HepG2 (cell line): ENCODE data around the gene SGPP2. TPM values are rescaled to one million over a fixed set of nuclear protein-coding genes. Genes with fewer than 3 reads are reported as not detected.

ENCODE experiments used
- ATAC-seq: fragments of 200-7000 bp; cut with Tn5 transposase; 3 replicates; pipeline ENCODE4 v1.9.1; 2020; ENCODE audit warnings: mild to moderate bottlenecking, moderate library complexity
- BruUV-seq: library from RNA; stranded (reverse); fragments of 400-500 nt; replicated peaks from 2 replicates; lab custom pipeline; 2021; lab: Mats Ljungman, UMichigan
- CTCF ChIA-PET: fragments of 300-600 bp; formaldehyde crosslinking; extraction: SDS; loops from one replicate; lab custom pipeline; 2021; ENCODE audit warnings: low total read pairs, inconsistent platforms, low intra/inter-chr PET ratio; lab: Yijun Ruan, JAX
- POLR2A ChIA-PET: fragments of 350-600 bp; sonication (Branson Sonifier 250); formaldehyde crosslinking; loops from one replicate; lab custom pipeline; 2020; ENCODE audit warnings: antibody characterized with exemption, inconsistent platforms; lab: Yijun Ruan, JAX
- DNase-seq: peaks from one replicate; pipeline ENCODE4 v3.0.0-alpha.2; 2015; ENCODE audit warnings: low spot score
- FAIRE-seq: peaks from 3 replicates; lab custom pipeline; 2011; peaks lifted over from hg19 to GRCh38; lab: Jason Lieb, UNC
- H2AFZ ChIP-seq: one replicate; pipeline ENCODE4 v1.6.1; 2011; ENCODE audit warnings: low read length, inconsistent platforms
- H3K27ac ChIP-seq: fragments of 300-600 bp; 3 replicates; pipeline ENCODE4 v1.8.0; 2011; ENCODE audit warnings: mixed run types, mild to moderate bottlenecking, mixed read lengths, low read length, inconsistent platforms; ENCODE audit not compliant: insufficient read depth; ENCODE audit errors: extremely low read length
- H3K27me3 ChIP-seq, 2 experiments: fragments of 200-600 bp in 1 of 2; 2 replicates in 1 of 2; 3 replicates in 1 of 2; pipeline versions ENCODE4 v1.6.0 to v1.8.0; 2011; ENCODE audit warnings: low read length in 2 of 2, mild to moderate bottlenecking in 2 of 2, moderate library complexity in 2 of 2, inconsistent platforms in 1 of 2; ENCODE audit not compliant: insufficient read depth in 2 of 2, control insufficient read depth in 1 of 2
- H3K36me3 ChIP-seq, 2 experiments: fragments of 200-600 bp in 1 of 2; replicated peaks in 1 of 2; 2 replicates in 1 of 2; 3 replicates in 1 of 2; pipeline versions ENCODE4 v1.5.1 to v1.8.0; 2011; ENCODE audit warnings: low read length in 2 of 2, inconsistent platforms in 1 of 2; ENCODE audit not compliant: insufficient read depth in 2 of 2, control insufficient read depth in 1 of 2
- H3K4me1 ChIP-seq: 2 replicates; pipeline ENCODE4 v1.5.1; 2012; ENCODE audit warnings: low read length, inconsistent platforms; ENCODE audit not compliant: insufficient read depth
- H3K4me2 ChIP-seq: 2 replicates; pipeline ENCODE4 v1.6.0; 2011; ENCODE audit warnings: low read depth, low read length, inconsistent platforms
- H3K4me3 ChIP-seq, 3 experiments: fragments of 200-600 bp in 1 of 3; sonication (generic), shearing (Covaris generic) in 1 of 3; replicated peaks in 1 of 3; 2 replicates each; pipeline ENCODE4 v1.5.1; 2011 to 2016; ENCODE audit warnings: low read length in 3 of 3, inconsistent platforms in 2 of 3, low read depth in 2 of 3, mild to moderate bottlenecking in 2 of 3, control low read depth in 1 of 3, mixed read lengths in 1 of 3; ENCODE audit not compliant: insufficient read depth in 1 of 3
- H3K79me2 ChIP-seq: one replicate; pipeline ENCODE4 v1.6.1; 2011; ENCODE audit warnings: low read length, inconsistent platforms; ENCODE audit not compliant: insufficient read depth
- H3K9ac ChIP-seq: 2 replicates; pipeline ENCODE4 v1.6.0; 2011; ENCODE audit warnings: mild to moderate bottlenecking, low read depth, low read length, inconsistent platforms; ENCODE audit not compliant: insufficient read depth
- H3K9me3 ChIP-seq: 2 replicates; pipeline ENCODE4 v1.5.1; 2012; ENCODE audit warnings: mild to moderate bottlenecking, low read length
- H4K20me1 ChIP-seq: 2 replicates; pipeline ENCODE4 v1.6.0; 2011; ENCODE audit warnings: inconsistent platforms, mild to moderate bottlenecking, low read length, moderate library complexity; ENCODE audit not compliant: insufficient read depth
- AGO2 ChIP-seq: fragments of 200-400 bp; formaldehyde crosslinking; optimal IDR thresholded peaks from 2 replicates; pipeline ENCODE3; 2017; ENCODE audit warnings: mild to moderate bottlenecking, low read depth, low read length, moderate library complexity
- DNMT1 ChIP-seq: sonication (generic); formaldehyde crosslinking; IDR thresholded peaks from 2 replicates; pipeline ENCODE4 v1.5.1; 2020; ENCODE audit warnings: mild to moderate bottlenecking, missing genetic modification reagents
- FOXK1 ChIP-seq: sonication (generic); formaldehyde crosslinking; IDR thresholded peaks from 2 replicates; pipeline ENCODE4 v1.4.0; 2020; ENCODE audit warnings: low read depth, missing genetic modification reagents, borderline replicate concordance
- IRF2 ChIP-seq: IDR thresholded peaks from 2 replicates; pipeline ENCODE4 v1.6.1; 2018; ENCODE audit warnings: missing genetic modification reagents, missing compliant biosample characterization
- ISX ChIP-seq: sonication (generic); formaldehyde crosslinking; conservative IDR thresholded peaks from 2 replicates; pipeline ENCODE4 v1.5.0; 2020; ENCODE audit warnings: missing genetic modification reagents
- MAZ ChIP-seq, 2 experiments: sonication (generic) in 1 of 2; formaldehyde crosslinking in 1 of 2; IDR thresholded peaks; 2 replicates each; pipeline versions ENCODE4 v1.5.0 to v1.6.1; 2012 to 2020; ENCODE audit warnings: low read depth in 2 of 2, mild to moderate bottlenecking in 2 of 2, borderline replicate concordance in 1 of 2, improper control_type of control experiment in 1 of 2, low read length in 1 of 2, missing genetic modification reagents in 1 of 2, moderate library complexity in 1 of 2
- NCOA1 ChIP-seq: sonication (generic); formaldehyde crosslinking; IDR thresholded peaks from 2 replicates; pipeline ENCODE4 v1.9.0; 2021; ENCODE audit warnings: missing genetic modification reagents
- NFYB ChIP-seq: sonication (generic); formaldehyde crosslinking; IDR thresholded peaks from 2 replicates; pipeline ENCODE4 v1.4.0; 2020; ENCODE audit warnings: missing genetic modification reagents
- PAWR ChIP-seq: sonication (generic); formaldehyde crosslinking; IDR thresholded peaks from 2 replicates; pipeline ENCODE4 v1.4.0; 2020; ENCODE audit warnings: missing genetic modification reagents, mild to moderate bottlenecking, borderline replicate concordance
- ZFY ChIP-seq: sonication (generic); formaldehyde crosslinking; IDR thresholded peaks from 2 replicates; pipeline ENCODE4 v1.4.0; 2020; ENCODE audit warnings: missing genetic modification reagents
- ZNF609 ChIP-seq: sonication (generic); formaldehyde crosslinking; IDR thresholded peaks from 2 replicates; pipeline ENCODE4 v1.4.0; 2020; ENCODE audit warnings: mild to moderate bottlenecking, missing genetic modification reagents, borderline replicate concordance
- ZNF816 ChIP-seq: sonication (generic); formaldehyde crosslinking; IDR thresholded peaks from 2 replicates; pipeline ENCODE4 v1.8.0; 2022; ENCODE audit warnings: missing genetic modification reagents, mild to moderate bottlenecking, borderline replicate concordance
- ZSCAN21 ChIP-seq: sonication (generic); formaldehyde crosslinking; IDR thresholded peaks from 2 replicates; pipeline ENCODE4 v1.8.0; 2022; ENCODE audit warnings: mild to moderate bottlenecking, missing genetic modification reagents, moderate library complexity, borderline replicate concordance
- WGBS: methylation state at CpG from one replicate; pipeline ENCODE4 v1.1.6; 2017; ENCODE audit warnings: low lambda C conversion rate; 5-methylcytosine and 5-hydroxymethylcytosine counted together
- in situ Hi-C: cut with HindIII; loops from 2 replicates; pipeline ENCODE4 v1.10.0; 2017; ENCODE audit warnings: low pct_unique_long_range_greater_than_20kb; ENCODE audit not compliant: extremely low pct_ligation_motif_present
- intact Hi-C: fragments of 100-400 bp; cut with micrococcal nuclease; formaldehyde crosslinking; loops from one replicate; pipeline ENCODE4 v1.10.0; 2022; ENCODE audit not compliant: unreplicated experiment
- polyA plus RNA-seq, 8 experiments: library from polyadenylated mRNA; depleted of rRNA in 3 of 8; stranded (reverse) in 7 of 8; unstranded in 1 of 8; fragments of >200 nt; fragmentation: Illumina TruSeq in 4 of 8; extraction: Trizol in 4 of 8; gene quantifications; 2 replicates each; pipeline versions ENCODE4 v1.2.1 to v1.2.3, GENCODE V29; 2011 to 2016; ENCODE audit warnings: low read depth in 4 of 8, missing spikeins in 1 of 8, mixed read lengths in 1 of 8; ENCODE audit not compliant: insufficient read depth in 1 of 8
- total RNA-seq, 5 experiments: library from RNA; depleted of rRNA; stranded (reverse); fragments of >200 nt; fragmentation: Illumina TruSeq; extraction: Trizol; gene quantifications; 2 replicates each; pipeline ENCODE4 v1.2.3, GENCODE V29; 2016; ENCODE audit warnings: low read depth in 1 of 5

Gene SGPP2
- total and polyA plus RNA-seq, 2 of the 13 experiments (the other 11 are each of a cell fraction or from before 2014, with no cell fraction given), result not detected

GRCh38 chr2:222568865-222569264, 144.5 kb downstream of the SGPP2 start (continued):
- TF ChIP-seq ISX (no peak), NCOA1 (no peak), ZFY (CRISPR knock-in tag) (no peak), FOXK1 (CRISPR knock-in tag) (no peak)

- no peaks in the 10 kb centered on the region for H3K9me3 ChIP-seq
- H3K36me3 ChIP-seq, result peaks cover 5 to 11% of the 10 kb centered on the region in 2 experiments
- H3K4me3 ChIP-seq, result no peak overlapping the region
- in situ Hi-C loops, result no loop called here
- peaks cover 22% of the 10 kb centered on the region for H3K4me1 ChIP-seq
- POLR2A ChIA-PET, result no interaction called here
- ATAC-seq (no peak), FAIRE-seq (no peak), DNase-seq (no peak)
- no peak overlapping the region for H3K27ac ChIP-seq
- CTCF ChIA-PET, result no interaction called here
- no peaks in the 10 kb centered on the region for H4K20me1 ChIP-seq
- no peaks in the 10 kb centered on the region for H3K79me2 ChIP-seq
- intact Hi-C loops, result no loop called here
- no peak overlapping the region for H3K4me2 ChIP-seq
- BruUV-seq, result no TSS peak
- H3K9ac ChIP-seq, result no peak overlapping the region
- no peaks in the 10 kb centered on the region for H3K27me3 ChIP-seq
- no peak overlapping the region for H2AFZ ChIP-seq
- WGBS, result 98% methylated on average over 1 of the region's 1 CpG
- TF ChIP-seq ZSCAN21 (CRISPR knock-in tag), result no peak
- TF ChIP-seq PAWR (CRISPR knock-in tag), result no peak
- TF ChIP-seq ZNF816, result no peak
- TF ChIP-seq AGO2, result no peak
- no peak for TF ChIP-seq ZNF609 (CRISPR knock-in tag)
- no peak for TF ChIP-seq DNMT1 (CRISPR knock-in tag)
- no peak for TF ChIP-seq IRF2
- no peak for TF ChIP-seq NFYB
- TF ChIP-seq MAZ (IDR thresholded peaks at IDR 0.05; ENCODE audit: borderline replicate concordance, low read depth, low read length), result no peak
- TF ChIP-seq MAZ (CRISPR knock-in tag; IDR thresholded peaks at IDR 0.05; ENCODE audit: low read depth), result no peak
Observed at GRCh38 chr2:222569826-222570225, 145.5 kb downstream of the SGPP2 start.
